ENCODE data around the gene ZNF207.

ZNF207 gene

GRCh38 chr17:32357615-32358014 is 7.7 kb downstream of the ZNF207 start:
- DNase-seq (ENCODE audit: insufficient read length, low spot score): no peak
- TF ChIP-seq, protein P1, sequence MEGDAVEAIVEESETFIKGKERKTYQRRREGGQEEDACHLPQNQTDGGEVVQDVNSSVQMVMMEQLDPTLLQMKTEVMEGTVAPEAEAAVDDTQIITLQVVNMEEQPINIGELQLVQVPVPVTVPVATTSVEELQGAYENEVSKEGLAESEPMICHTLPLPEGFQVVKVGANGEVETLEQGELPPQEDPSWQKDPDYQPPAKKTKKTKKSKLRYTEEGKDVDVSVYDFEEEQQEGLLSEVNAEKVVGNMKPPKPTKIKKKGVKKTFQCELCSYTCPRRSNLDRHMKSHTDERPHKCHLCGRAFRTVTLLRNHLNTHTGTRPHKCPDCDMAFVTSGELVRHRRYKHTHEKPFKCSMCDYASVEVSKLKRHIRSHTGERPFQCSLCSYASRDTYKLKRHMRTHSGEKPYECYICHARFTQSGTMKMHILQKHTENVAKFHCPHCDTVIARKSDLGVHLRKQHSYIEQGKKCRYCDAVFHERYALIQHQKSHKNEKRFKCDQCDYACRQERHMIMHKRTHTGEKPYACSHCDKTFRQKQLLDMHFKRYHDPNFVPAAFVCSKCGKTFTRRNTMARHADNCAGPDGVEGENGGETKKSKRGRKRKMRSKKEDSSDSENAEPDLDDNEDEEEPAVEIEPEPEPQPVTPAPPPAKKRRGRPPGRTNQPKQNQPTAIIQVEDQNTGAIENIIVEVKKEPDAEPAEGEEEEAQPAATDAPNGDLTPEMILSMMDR (IDR thresholded peaks at IDR 0.05; ENCODE audit: insufficient read depth, missing control alignments): no peak
- no peak for FAIRE-seq

- TF ChIP-seq, protein P1 (IDR thresholded peaks at IDR 0.05; ENCODE audit: insufficient read depth, missing control alignments): no peak
- DNase-seq (ENCODE audit: insufficient read length, low spot score): no peak
- FAIRE-seq: no peak
Measured at GRCh38 chr17:32361270-32361669, 11.3 kb downstream of the ZNF207 start.

- DNase-seq (ENCODE audit: insufficient read length, low spot score) (no peak), FAIRE-seq (no peak)
- TF ChIP-seq, protein P1 (IDR thresholded peaks at IDR 0.05; ENCODE audit: insufficient read depth, missing control alignments): no peak
Measured at GRCh38 chr17:32370426-32370825, 20.5 kb downstream of the ZNF207 start.

DNA sequence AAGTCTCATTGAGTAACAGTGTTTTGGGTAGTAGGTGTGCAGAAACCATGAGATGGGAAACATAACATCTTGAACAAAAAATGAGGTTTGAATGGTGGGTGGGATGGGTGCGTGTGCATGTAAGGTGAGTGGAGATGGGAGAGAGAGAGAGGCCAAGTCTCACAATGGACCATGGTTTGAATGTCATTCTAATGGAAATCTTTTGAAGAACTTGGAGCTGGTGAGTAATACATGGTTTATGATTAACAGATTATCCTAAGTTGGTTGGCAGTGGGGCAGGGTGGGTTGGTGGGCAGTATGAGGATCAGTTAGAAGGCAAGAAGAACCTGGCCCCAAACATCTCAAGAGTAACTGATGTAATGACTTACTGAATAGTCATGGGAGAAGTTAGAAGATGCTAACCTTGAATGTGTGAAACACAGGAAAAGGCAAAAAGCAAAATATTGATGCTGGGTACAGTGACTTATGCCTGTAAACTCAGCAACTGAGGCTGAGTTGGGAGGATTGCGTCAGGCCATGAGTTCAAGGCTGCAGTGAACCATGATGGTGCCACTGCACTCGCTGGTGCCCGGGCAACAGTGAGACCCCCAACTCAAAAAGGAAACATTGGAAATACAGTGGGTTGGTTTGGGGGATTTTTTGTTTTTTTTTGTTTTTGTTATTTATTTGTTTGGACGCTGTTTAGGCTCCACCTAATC is 32.7 kb downstream of the ZNF207 start:
- DNase-seq (ENCODE audit: insufficient read length, low spot score): no peak
- no peak for FAIRE-seq
- TF ChIP-seq, protein P1 (IDR thresholded peaks at IDR 0.05; ENCODE audit: insufficient read depth, missing control alignments): no peak

DNA sequence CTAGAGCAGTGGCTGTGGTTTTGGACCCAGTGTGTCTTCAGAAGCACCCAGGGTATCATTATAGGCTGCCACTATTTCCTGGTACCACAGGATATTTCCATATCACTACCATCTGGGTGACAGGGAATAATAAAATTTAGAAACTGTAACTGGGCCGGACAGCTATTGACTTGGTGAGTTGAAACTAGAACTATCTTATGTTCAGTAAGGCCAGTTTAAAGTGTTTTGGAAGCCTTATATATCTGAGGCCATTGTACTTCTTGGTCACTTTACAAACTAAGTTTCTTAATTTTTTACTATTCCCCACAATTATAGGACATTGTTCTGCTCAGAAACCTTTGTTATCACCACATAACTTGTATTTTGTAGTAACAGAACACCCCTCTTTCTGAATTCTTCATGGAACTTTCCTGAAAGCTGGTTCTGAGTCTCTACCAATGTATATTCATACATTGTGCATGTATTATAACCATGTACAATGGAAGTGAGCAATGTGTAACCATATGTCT is 34.0 kb downstream of the ZNF207 start:
- TF ChIP-seq, protein P1 (IDR thresholded peaks at IDR 0.05; ENCODE audit: insufficient read depth, missing control alignments): no peak
- DNase-seq (ENCODE audit: insufficient read length, low spot score) (no peak), FAIRE-seq (no peak)

- no peak for DNase-seq (ENCODE audit: insufficient read length, low spot score)
- TF ChIP-seq, protein P1 (IDR thresholded peaks at IDR 0.05; ENCODE audit: insufficient read depth, missing control alignments): no peak
Measured at GRCh38 chr17:32385121-32385520, 35.2 kb downstream of the ZNF207 start.

DNA sequence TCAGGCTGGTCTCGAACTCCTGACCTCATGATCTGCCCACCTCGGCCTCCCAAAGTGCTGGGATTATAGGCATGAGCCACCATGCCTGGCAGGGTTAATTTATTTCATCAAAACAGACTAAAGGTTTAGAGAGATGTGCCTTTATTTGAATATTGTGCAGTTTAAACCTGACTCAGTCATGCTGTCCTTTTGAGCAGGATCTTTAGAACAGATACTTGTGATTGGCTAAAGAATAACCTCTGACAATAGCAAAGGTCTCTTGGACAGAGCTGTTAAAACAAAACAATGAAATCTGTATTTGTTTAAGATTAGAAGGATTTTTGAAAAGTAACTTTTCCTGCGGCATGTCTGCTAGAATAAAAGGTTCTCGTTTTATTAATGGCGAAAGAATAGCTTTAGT is 36.0 kb downstream of the ZNF207 start:
- DNase-seq (ENCODE audit: insufficient read length, low spot score): no peak
- FAIRE-seq: no peak
- TF ChIP-seq, protein P1 (IDR thresholded peaks at IDR 0.05; ENCODE audit: insufficient read depth, missing control alignments): no peak

More at GRCh38 chr17:32385121-32385520, 35.2 kb downstream of the ZNF207 start:
- FAIRE-seq: no peak

Data from D721Med (cell line).